Adrenal gland (tissue), 12 donors: Measurements from ENCODE around the gene AFTPH. TPM values are rescaled to one million over a fixed set of nuclear protein-coding genes. Genes with fewer than 3 reads are reported as not detected.

Experiments used
- DNase-seq, 7 donors: peaks; one replicate each; pipeline ENCODE4 v3.0.0-alpha.2; 2019 to 2020
- H3K27ac ChIP-seq, 5 donors: fragments of 200-600 bp; sonication (generic) in 4 of 5; 1 replicate in 3 of 5; 2 replicates in 2 of 5; pipeline versions ENCODE4 v1.5.1 to v1.8.0; 2016 to 2020; ENCODE audit warnings: mild to moderate bottlenecking in 1 of 5
- H3K27me3 ChIP-seq: fragments of 200-600 bp; 2 replicates; pipeline ENCODE4 v1.8.0; 2021
- H3K36me3 ChIP-seq, 2 donors: fragments of 200-600 bp; replicated peaks in 1 of 2; 1 replicate in 1 of 2; 2 replicates in 1 of 2; pipeline versions ENCODE4 v1.5.1 to v1.8.0; 2018 to 2022
- H3K4me1 ChIP-seq, 2 donors: fragments of 200-600 bp; replicated peaks in 1 of 2; 1 replicate in 1 of 2; 2 replicates in 1 of 2; pipeline versions ENCODE4 v1.5.1 to v1.8.0; 2018 to 2021
- H3K4me3 ChIP-seq, 4 donors: fragments of 200-600 bp; sonication (generic) in 3 of 4; one replicate each; pipeline ENCODE4 v1.5.1; 2016 to 2018
- H3K9me3 ChIP-seq, 3 donors: fragments of 200-600 bp; sonication (generic) in 1 of 3; replicated peaks in 1 of 3; 1 replicate in 2 of 3; 2 replicates in 1 of 3; pipeline versions ENCODE4 v1.5.1 to v1.8.0; 2016 to 2021
- CTCF ChIP-seq, 6 experiments: fragments of 450-650 bp in 4 of 6; fragments of 200-600 bp in 2 of 6; sonication (generic) in 1 of 6; IDR thresholded peaks; 1 replicate in 5 of 6; 2 replicates in 1 of 6; pipeline versions ENCODE4 v1.5.1 to v1.8.0; 2016 to 2021; ENCODE audit warnings: antibody characterized with exemption in 6 of 6, mild to moderate bottlenecking in 2 of 6, moderate library complexity in 1 of 6
- POLR2A ChIP-seq, 2 donors: fragments of 450-650 bp; IDR thresholded peaks; one replicate each; pipeline ENCODE4 v1.6.1; 2017; ENCODE audit warnings: antibody characterized with exemption in 2 of 2, mild to moderate bottlenecking in 2 of 2, moderate library complexity in 1 of 2
- WGBS, 4 donors: extraction: QIAGEN DNeasy Blood & Tissue Kit in 2 of 4; methylation state at CpG; one replicate each; pipeline versions ENCODE4 v1.1.5 to v1.1.7; 2013 to 2017; 5-methylcytosine and 5-hydroxymethylcytosine counted together
- intact Hi-C, 2 donors: fragments of 100-400 bp; cut with DNase I; formaldehyde crosslinking; loops; one replicate each; pipeline versions ENCODE4 v1.14.1 to v1.15.0; 2022 to 2023
- microRNA-seq, 3 donors: library from miRNA; unstranded; fragments of <30 nt; microRNA quantifications; one replicate each; pipeline ENCODE4, GENCODE V29; 2017 to 2020
- polyA plus RNA-seq, 3 donors: library from polyadenylated mRNA; stranded (reverse); fragments of 200-250 nt in 2 of 3; fragments of 350-450 nt in 1 of 3; fragmentation: Illumina TruSeq in 1 of 3; extraction: RNeasy Lipid Tissue Mini Kit (QIAGEN cat#74804) in 1 of 3; gene quantifications; one replicate each; pipeline ENCODE4 v1.2.3, GENCODE V29; 2013 to 2014
- small RNA-seq, 2 donors: library from RNA; depleted of rRNA; stranded (forward); fragments of <200 nt; gene quantifications; one replicate each; pipeline ENCODE3, GENCODE V24; 2016
- total RNA-seq, 9 donors: library from RNA; depleted of rRNA in 4 of 9; stranded (reverse); fragments of >200 nt in 4 of 9; fragments of 120-200 nt in 1 of 9; fragmentation: NEBNext Ultra II Directional in 1 of 9; extraction: Animal tissue kit (Norgen Biotek cat#: 25700) in 1 of 9; gene quantifications; one replicate each; pipeline versions ENCODE4 v1.1.0 to v1.2.4, GENCODE V29; 2013 to 2023
- donor health status: healthy with polysubstance abuse.
- donor health status: Bipolar disorder and iron deficiency.
- donor health status: DM: yes; HTN: yes; CAD: no.
- donor health status: DM: no; HTN: no; CAD: no.
- donor health status: DM: no; HTN: no; CAD: no.
- donor health status: DM: yes; HTN: yes; CAD: no.

AFTPH gene
- total and polyA plus RNA-seq, 12 donors = 25.7 to 58.5 (median 36.1) TPM

- Histone ChIP-seq H3K36me3 (peaks cover 0 to 11% of the 10 kb centered on the region in 2 donors), H3K4me3 (no peak overlapping the region), H3K9me3 (no peaks in the 10 kb centered on the region), H3K27me3 (no peaks in the 10 kb centered on the region), H3K4me1 (peaks cover 27 to 62% of the 10 kb centered on the region in 2 donors), H3K27ac (peak overlapping the region in 3 of 5 donors; percentile 41 to 55 (median 49))
- TF ChIP-seq POLR2A (IDR thresholded peaks at IDR 0.05) (no peak), CTCF (IDR thresholded peaks at IDR 0.05) (no peak)
- intact Hi-C loops = loop anchor here (10.0 kb wide), 2 partner anchors 45 to 125 kb away; no protein-coding TSS in a partner anchor
- DNase-seq = peak in 1 of 7 donors; percentile 41
- WGBS, 4 donors = 49 to 64% (median 54%) methylated on average over 2 of the region's 2 CpGs
Observed at GRCh38 chr2:64639691-64640090, 115.6 kb downstream of the AFTPH start.

- H3K27ac ChIP-seq = peak overlapping the region in 4 of 5 donors; percentile 37 to 94 (median 45)
- peaks cover 29 to 70% of the 10 kb centered on the region in 2 donors for H3K4me1 ChIP-seq
- peaks cover 0 to 10% of the 10 kb centered on the region in 2 donors for H3K36me3 ChIP-seq
- intact Hi-C loops = loop anchor here (10.0 kb wide), 2 partner anchors 46 to 124 kb away; no protein-coding TSS in a partner anchor
- DNase-seq = peak in 1 of 7 donors; percentile 50
- no peak overlapping the region for H3K4me3 ChIP-seq
- no peaks in the 10 kb centered on the region for H3K9me3 ChIP-seq
- TF ChIP-seq POLR2A (IDR thresholded peaks at IDR 0.05) (no peak), CTCF (IDR thresholded peaks at IDR 0.05) (no peak)
- 55 to 59% (median 57%) methylated on average over 6 to 12 of the region's 12 CpGs for WGBS, 4 donors
- no peaks in the 10 kb centered on the region for H3K27me3 ChIP-seq
Observed at GRCh38 chr2:64640153-64641044, 116.3 kb downstream of the AFTPH start.

- intact Hi-C loops = loop anchor here (10.0 kb wide), 2 partner anchors 47 to 123 kb away; no protein-coding TSS in a partner anchor
Observed at GRCh38 chr2:64641599-64641998, 117.5 kb downstream of the AFTPH start.

More at GRCh38 chr2:64641599-64641998, 117.5 kb downstream of the AFTPH start:
- TF ChIP-seq POLR2A (IDR thresholded peaks at IDR 0.05) (no peak), CTCF (IDR thresholded peaks at IDR 0.05) (no peak)
- peak overlapping the region in 4 of 5 donors; percentile 17 to 94 (median 51) for H3K27ac ChIP-seq
- no peaks in the 10 kb centered on the region for H3K27me3 ChIP-seq
- no peaks in the 10 kb centered on the region for H3K9me3 ChIP-seq
- 69 to 85% (median 71%) methylated on average over 10 of the region's 10 CpGs for WGBS, 4 donors
- peaks cover 38 to 82% of the 10 kb centered on the region in 2 donors for H3K4me1 ChIP-seq
- no peak overlapping the region for H3K4me3 ChIP-seq
- DNase-seq = peak in 1 of 7 donors; percentile 51
- no peaks in the 10 kb centered on the region for H3K36me3 ChIP-seq

Small RNA genes lying within 50 kb of the gene (microRNA-seq; reads per million reads assigned to microRNA genes)
- gene MIR4434 = 0 reads per million in 3 donors

Small RNA genes lying within 50 kb of the gene (small RNA-seq; reads per million reads assigned to genes)
- 0 reads per million in 2 donors for gene RNU6-100P

Other genes with a start within 250 kb of the AFTPH start
- gene LGALSL, start 70.2 kb upstream of the AFTPH start, total RNA-seq = 10 to 100 TPM; 20.6 to 79.5 (median 33.4) TPM
- gene LGALSL, start 70.2 kb upstream of the AFTPH start, polyA plus RNA-seq = 10 to 100 TPM; 13.4 to 60.0 (median 16.9) TPM
- 10 to 100 TPM in 6 of 9 donors, 1 to 10 TPM in 3; 5.8 to 15.8 (median 12.4) TPM for gene SERTAD2, start 129.6 kb downstream of the AFTPH start, total RNA-seq
- 10 to 100 TPM in 1 of 3 donors, 1 to 10 TPM in 2; 5.1 to 18.3 (median 9.5) TPM for gene SERTAD2, start 129.6 kb downstream of the AFTPH start, polyA plus RNA-seq